ENCODE results near the gene DENR.

GRCh38 chr12:122721057-122721545 is 31.5 kb upstream of the DENR start:
- no peak for TF ChIP-seq CTCF (IDR thresholded peaks at IDR 0.05)
- TF ChIP-seq POLR2A (IDR thresholded peaks at IDR 0.05): no peak
- no peak for TF ChIP-seq POLR2AphosphoS5 (IDR thresholded peaks at IDR 0.05)

All from upper lobe of left lung (tissue), 4 donors.